ENCODE data around the gene DDX24. TPM values are rescaled to one million over a fixed set of nuclear protein-coding genes. Genes with fewer than 3 reads are reported as not detected.

The DDX24 gene
- total and polyA plus RNA-seq, 2 experiments from 2014 or later: 127 to 145 TPM

DNA sequence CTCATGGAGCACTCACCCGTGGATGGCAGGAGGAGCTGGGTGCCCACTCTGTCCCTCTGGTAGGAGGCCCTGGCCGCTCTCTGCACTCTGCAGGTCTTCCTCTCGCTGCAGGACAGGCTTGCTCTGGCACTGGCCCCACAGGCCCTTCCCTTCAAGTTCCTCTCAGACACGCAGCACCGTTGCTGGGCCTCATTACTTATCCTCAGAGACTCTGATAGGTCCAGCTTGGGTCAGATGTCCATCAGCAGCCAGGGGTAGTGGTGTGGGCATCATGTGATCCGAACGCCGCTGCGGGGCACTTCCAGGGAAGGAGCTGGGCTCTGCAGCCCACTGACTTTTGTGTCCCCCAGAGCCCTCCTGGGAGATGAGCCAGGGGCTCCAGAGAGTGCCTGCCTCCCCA, 43.0 kb downstream of the DDX24 start:
- whole genome bisulfite sequencing (ENCODE audit: low lambda C conversion rate, missing lambda C conversion rate): 95% methylated on average over 9 of the region's 9 CpGs
- H3K9me2 ChIP-seq (replicated peaks; ENCODE audit: insufficient read depth): no peaks in the 10 kb centered on the region
- H4K20me1 ChIP-seq (ENCODE audit: insufficient read depth, poor library complexity, severe bottlenecking): no peaks in the 10 kb centered on the region
- no peaks in the 10 kb centered on the region for H3K4me1 ChIP-seq (ENCODE audit: insufficient read depth)
- no peak for TF ChIP-seq EZH2 (IDR thresholded peaks at IDR 0.05; ENCODE audit: borderline replicate concordance)
- TF ChIP-seq EZH2phosphoT487 (IDR thresholded peaks at IDR 0.05; ENCODE audit: low read depth, severe bottlenecking, unreplicated experiment): no peak
- TF ChIP-seq CTCF (IDR thresholded peaks at IDR 0.05; ENCODE audit: poor library complexity): no peak
- H3K27ac ChIP-seq: no peak overlapping the region
- H3K36me3 ChIP-seq (replicated peaks; ENCODE audit: insufficient read depth, low read depth): no peaks in the 10 kb centered on the region
- no peak overlapping the region for H3K4me3 ChIP-seq
- H3K9me3 ChIP-seq (ENCODE audit: low read depth): no peaks in the 10 kb centered on the region
- H3K27me3 ChIP-seq: no peaks in the 10 kb centered on the region
- H3K79me2 ChIP-seq: no peaks in the 10 kb centered on the region
- no peak overlapping the region for H2AFZ ChIP-seq
- no peak overlapping the region for H3K4me2 ChIP-seq
- no peak for DNase-seq (ENCODE audit: low spot score)

DNA sequence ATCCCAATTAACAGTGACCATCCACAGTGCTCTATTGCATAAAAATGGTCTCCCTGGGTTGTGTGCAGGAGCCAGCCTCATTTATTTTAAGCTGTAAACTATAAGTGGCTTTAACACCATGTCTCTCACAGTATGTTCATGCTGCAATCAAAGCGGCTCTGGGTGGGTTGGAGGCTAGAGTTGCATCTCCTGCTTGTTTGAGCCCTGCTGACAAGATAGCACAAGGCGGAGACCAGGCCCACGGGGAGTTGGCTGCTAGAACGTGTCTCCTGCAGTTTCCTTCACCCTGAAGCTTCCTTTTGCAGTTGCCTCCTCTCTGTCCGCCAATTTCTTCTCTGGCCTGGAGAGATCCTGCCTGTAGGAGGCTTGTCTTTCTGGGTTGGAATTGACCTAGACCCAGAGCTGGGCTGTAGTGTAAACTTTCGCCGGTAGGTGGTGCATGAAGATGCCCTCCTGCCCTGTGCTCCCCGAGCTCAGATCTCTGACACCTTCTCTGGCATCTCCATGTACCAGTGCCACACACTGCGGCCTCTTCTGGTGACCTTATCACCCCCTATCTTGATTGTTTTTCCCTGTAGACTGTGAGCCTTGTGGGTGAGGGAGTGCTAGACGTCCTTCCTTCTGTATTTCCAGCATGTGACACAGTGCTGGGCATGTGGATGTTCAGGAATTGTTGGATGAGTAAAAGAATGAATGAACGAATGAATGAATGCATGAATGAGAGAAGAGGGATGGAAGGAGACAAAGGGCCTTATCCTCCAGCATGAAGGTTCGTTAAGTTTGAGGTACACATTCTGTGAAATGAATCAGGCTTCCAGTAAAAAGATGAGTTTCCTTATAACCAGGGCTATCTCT, 44.5 kb downstream of the DDX24 start:
- H3K9me3 ChIP-seq (ENCODE audit: low read depth): no peaks in the 10 kb centered on the region
- no peaks in the 10 kb centered on the region for H3K9me2 ChIP-seq (replicated peaks; ENCODE audit: insufficient read depth)
- peak; percentile 80 for DNase-seq (ENCODE audit: low spot score)
- H2AFZ ChIP-seq: no peak overlapping the region
- H3K79me2 ChIP-seq: no peaks in the 10 kb centered on the region
- H3K4me1 ChIP-seq (ENCODE audit: insufficient read depth): no peaks in the 10 kb centered on the region
- H3K4me2 ChIP-seq: no peak overlapping the region
- H3K4me3 ChIP-seq: no peak overlapping the region
- no peaks in the 10 kb centered on the region for H3K27me3 ChIP-seq
- TF ChIP-seq EZH2 (IDR thresholded peaks at IDR 0.05; ENCODE audit: borderline replicate concordance): no peak
- TF ChIP-seq CTCF (IDR thresholded peaks at IDR 0.05; ENCODE audit: poor library complexity): peak; percentile 68
- H3K27ac ChIP-seq: no peak overlapping the region
- H4K20me1 ChIP-seq (ENCODE audit: insufficient read depth, poor library complexity, severe bottlenecking): no peaks in the 10 kb centered on the region
- H3K36me3 ChIP-seq (replicated peaks; ENCODE audit: insufficient read depth, low read depth): no peaks in the 10 kb centered on the region
- WGBS (ENCODE audit: low lambda C conversion rate, missing lambda C conversion rate): 37% methylated on average over 12 of the region's 12 CpGs

- no peaks in the 10 kb centered on the region for H3K79me2 ChIP-seq
- no peak overlapping the region for H3K27ac ChIP-seq
- no peak for TF ChIP-seq CTCF (IDR thresholded peaks at IDR 0.05; ENCODE audit: poor library complexity)
- no peak for TF ChIP-seq EZH2phosphoT487 (IDR thresholded peaks at IDR 0.05; ENCODE audit: low read depth, severe bottlenecking, unreplicated experiment)
- TF ChIP-seq EZH2 (IDR thresholded peaks at IDR 0.05; ENCODE audit: borderline replicate concordance): no peak
- no peaks in the 10 kb centered on the region for H3K4me1 ChIP-seq (ENCODE audit: insufficient read depth)
- no peak for DNase-seq (ENCODE audit: low spot score)
- H3K4me3 ChIP-seq: no peak overlapping the region
- H3K36me3 ChIP-seq (replicated peaks; ENCODE audit: insufficient read depth, low read depth): no peaks in the 10 kb centered on the region
- no peak overlapping the region for H3K4me2 ChIP-seq
- H3K9me2 ChIP-seq (replicated peaks; ENCODE audit: insufficient read depth): no peaks in the 10 kb centered on the region
- WGBS (ENCODE audit: low lambda C conversion rate, missing lambda C conversion rate): 97% methylated on average over 3 of the region's 3 CpGs
- H3K27me3 ChIP-seq: no peaks in the 10 kb centered on the region
- H2AFZ ChIP-seq: no peak overlapping the region
- H3K9me3 ChIP-seq (ENCODE audit: low read depth): no peaks in the 10 kb centered on the region
- no peaks in the 10 kb centered on the region for H4K20me1 ChIP-seq (ENCODE audit: insufficient read depth, poor library complexity, severe bottlenecking)
Observed at GRCh38 chr14:94034886-94035285, 46.1 kb downstream of the DDX24 start.
